HCT116 (cell line): ENCODE results near the gene HOXB1. TPM values are rescaled to one million over a fixed set of nuclear protein-coding genes. Genes with fewer than 3 reads are reported as not detected.

Source experiments
- ATAC-seq: fragments of 200-7000 bp; cut with Tn5 transposase; 2 replicates; pipeline ENCODE4 v1.9.1; 2020; ENCODE audit warnings: mild to moderate bottlenecking, moderate library complexity
- Bru-seq: library from RNA; stranded (reverse); fragments of 400-500 nt; gene quantifications from one replicate; lab custom pipeline; 2021; lab: Mats Ljungman, UMichigan
- BruChase-seq, 2 experiments: library from RNA; stranded (reverse); fragments of 400-500 nt; gene quantifications; one replicate each; lab custom pipeline; 2021; lab: Mats Ljungman, UMichigan
- BruUV-seq: library from RNA; stranded (reverse); fragments of 400-500 nt; replicated peaks from 2 replicates; lab custom pipeline; 2021; lab: Mats Ljungman, UMichigan
- CTCF ChIA-PET: fragments of 300-600 bp; sonication (Branson Sonifier 250); formaldehyde crosslinking; loops from one replicate; lab custom pipeline; 2021; ENCODE audit warnings: antibody characterized with exemption; lab: Charles Lee
- POLR2A ChIA-PET: fragments of 300-600, 350-600 bp; sonication (Branson Sonifier 250); formaldehyde crosslinking; loops from one replicate; lab custom pipeline; 2021; ENCODE audit warnings: antibody characterized with exemption; lab: Charles Lee
- RAD21 ChIA-PET, 2 experiments: fragments of 300-600 bp; sonication (Branson Sonifier 250); formaldehyde crosslinking; loops; one replicate each; lab custom pipeline; 2023; ENCODE audit warnings: low total read pairs in 2 of 2; ENCODE audit not compliant: uncharacterized antibody in 2 of 2, unreplicated experiment in 2 of 2, low non-redundant PET in 1 of 2; lab: Charles Lee
- DNase-seq: peaks from one replicate; pipeline ENCODE4 v3.0.0-alpha.2; 2010; ENCODE audit warnings: low read depth, low spot score
- H2AFZ ChIP-seq: fragments of 200-600 bp; shearing (Covaris generic), sonication (generic); 2 replicates; pipeline ENCODE4 v1.6.1; 2017; ENCODE audit warnings: low read depth, mixed run types, mixed read lengths, antibody characterized with exemption, low read length; ENCODE audit not compliant: poor library complexity, severe bottlenecking
- H3K27ac ChIP-seq: 2 replicates; pipeline ENCODE4 v1.5.1; 2012; ENCODE audit warnings: low read depth, low read length
- H3K27me3 ChIP-seq: fragments of 200-600 bp; sonication (generic); 2 replicates; pipeline ENCODE4 v1.6.1; 2016; ENCODE audit warnings: mixed run types, low read length, mixed read lengths; ENCODE audit not compliant: insufficient read depth
- H3K36me3 ChIP-seq, 2 experiments: fragments of 200-500 bp in 1 of 2; fragments of 200-600 bp in 1 of 2; sonication (Bioruptor generic) in 1 of 2; sonication (generic) in 1 of 2; 2 replicates each; pipeline versions ENCODE4 v1.5.1 to v1.6.1; 2014 to 2016; ENCODE audit warnings: low read length in 2 of 2, inconsistent platforms in 1 of 2, mixed read lengths in 1 of 2, mixed run types in 1 of 2; ENCODE audit not compliant: insufficient read depth in 2 of 2, control insufficient read depth in 1 of 2
- H3K4me1 ChIP-seq, 2 experiments: fragments of 200-600 bp in 1 of 2; sonication (generic) in 1 of 2; 2 replicates each; pipeline versions ENCODE4 v1.5.1 to v1.6.1; 2012 to 2017; ENCODE audit warnings: low read length in 2 of 2, inconsistent platforms in 1 of 2, mild to moderate bottlenecking in 1 of 2, mixed read lengths in 1 of 2, mixed run types in 1 of 2, moderate library complexity in 1 of 2; ENCODE audit not compliant: insufficient read depth in 2 of 2, control insufficient read depth in 1 of 2
- H3K4me2 ChIP-seq: fragments of 200-600 bp; sonication (generic); 2 replicates; pipeline ENCODE4 v1.6.1; 2017; ENCODE audit warnings: mixed run types, low read length, mixed read lengths
- H3K4me3 ChIP-seq, 2 experiments: fragments of 200-600 bp in 1 of 2; sonication (generic) in 1 of 2; replicated peaks in 1 of 2; 2 replicates each; pipeline ENCODE4 v1.5.1; 2011 to 2016; ENCODE audit warnings: low read length in 2 of 2, control low read depth in 1 of 2, low read depth in 1 of 2, mild to moderate bottlenecking in 1 of 2, mixed read lengths in 1 of 2, mixed run types in 1 of 2
- H3K79me2 ChIP-seq: fragments of 200-600 bp; sonication (generic); 2 replicates; pipeline ENCODE4 v1.6.1; 2017; ENCODE audit warnings: mild to moderate bottlenecking, mixed run types, low read length, moderate library complexity, mixed read lengths; ENCODE audit not compliant: insufficient read depth
- H3K9ac ChIP-seq: fragments of 200-600 bp; sonication (generic); 2 replicates; pipeline ENCODE4 v1.6.1; 2016; ENCODE audit warnings: low read length, mixed read lengths
- H3K9me2 ChIP-seq: fragments of 200-600 bp; sonication (generic), shearing (Covaris generic); 2 replicates; pipeline ENCODE4 v1.6.1; 2017; ENCODE audit warnings: mixed run types, mild to moderate bottlenecking, moderate library complexity; ENCODE audit not compliant: insufficient read depth
- H3K9me3 ChIP-seq, 2 experiments: fragments of 200-500 bp in 1 of 2; fragments of 200-600 bp in 1 of 2; sonication (Bioruptor generic) in 1 of 2; sonication (generic) in 1 of 2; 2 replicates each; pipeline ENCODE4 v1.6.1; 2014 to 2017; ENCODE audit warnings: low read length in 2 of 2, mixed read lengths in 2 of 2, inconsistent platforms in 1 of 2, low read depth in 1 of 2, mild to moderate bottlenecking in 1 of 2, mixed run types in 1 of 2, moderate library complexity in 1 of 2; ENCODE audit not compliant: control insufficient read depth in 1 of 2, insufficient read depth in 1 of 2
- H4K20me1 ChIP-seq: fragments of 200-600 bp; sonication (generic), shearing (Covaris generic); 2 replicates; pipeline ENCODE4 v1.6.1; 2017; ENCODE audit warnings: mixed run types, mild to moderate bottlenecking, moderate library complexity; ENCODE audit not compliant: insufficient read depth
- CEBPB ChIP-seq: IDR thresholded peaks from 2 replicates; pipeline ENCODE4 v1.6.1; 2012; ENCODE audit warnings: low read depth
- EGR1 ChIP-seq: IDR thresholded peaks from 2 replicates; pipeline ENCODE4 v1.6.1; 2012; ENCODE audit warnings: low read depth
- ELF1 ChIP-seq: IDR thresholded peaks from 2 replicates; pipeline ENCODE4 v1.6.1; 2012; ENCODE audit warnings: low read depth, borderline replicate concordance
- EZH2 ChIP-seq: fragments of 200-600 bp; sonication (generic); IDR thresholded peaks from 2 replicates; pipeline ENCODE4 v1.6.1; 2017; ENCODE audit warnings: antibody characterized with exemption, mixed run types
- EZH2phosphoT487 ChIP-seq: fragments of 200-600 bp; IDR thresholded peaks from 2 replicates; pipeline ENCODE4 v1.6.1; 2018; ENCODE audit warnings: antibody characterized with exemption, borderline replicate concordance
- JUND ChIP-seq: IDR thresholded peaks from 2 replicates; pipeline ENCODE4 v1.6.1; 2012
- MAX ChIP-seq: IDR thresholded peaks from 2 replicates; pipeline ENCODE4 v1.6.1; 2012
- RAD21 ChIP-seq: IDR thresholded peaks from 2 replicates; pipeline ENCODE4 v1.6.1; 2012; ENCODE audit warnings: low read depth, mild to moderate bottlenecking
- REST ChIP-seq: IDR thresholded peaks from 2 replicates; pipeline ENCODE4 v1.6.1; 2012; ENCODE audit warnings: low read depth
- SIN3A ChIP-seq: IDR thresholded peaks from 2 replicates; pipeline ENCODE4 v1.6.1; 2012; ENCODE audit warnings: low read depth
- SP1 ChIP-seq: IDR thresholded peaks from 2 replicates; pipeline ENCODE4 v1.6.1; 2012; ENCODE audit warnings: low read depth
- SRF ChIP-seq: IDR thresholded peaks from 2 replicates; pipeline ENCODE4 v1.6.1; 2012; ENCODE audit warnings: low read depth
- TCF7L2 ChIP-seq: IDR thresholded peaks from 2 replicates; pipeline ENCODE4 v1.7.0; 2011; ENCODE audit warnings: borderline replicate concordance, inconsistent platforms; ENCODE audit not compliant: insufficient read depth, insufficient read length; ENCODE audit errors: extremely low read depth
- YY1 ChIP-seq: IDR thresholded peaks from 2 replicates; pipeline ENCODE4 v1.6.1; 2011; ENCODE audit warnings: low read length, low read depth, moderate library complexity, mild to moderate bottlenecking; ENCODE audit not compliant: insufficient replicate concordance; ENCODE audit errors: extremely low read depth
- ZBTB33 ChIP-seq: IDR thresholded peaks from 2 replicates; pipeline ENCODE4 v1.6.1; 2011; ENCODE audit warnings: mild to moderate bottlenecking, low read length, moderate library complexity; ENCODE audit not compliant: insufficient replicate concordance; ENCODE audit errors: extremely low read depth
- ZFX ChIP-seq: fragments of 450-650 bp; IDR thresholded peaks from 2 replicates; pipeline ENCODE4 v1.6.1; 2017
- intact Hi-C: fragments of 100-400 bp; cut with micrococcal nuclease; formaldehyde crosslinking; loops from 2 replicates; pipeline ENCODE4 v1.10.0; 2022
- long read RNA-seq: library from polyadenylated mRNA; unstranded; transcript quantifications from one replicate; pipeline ENCODE4 v2.0.0, GENCODE V29; 2021; ENCODE audit not compliant: unreplicated experiment
- polyA plus RNA-seq: library from polyadenylated mRNA; unstranded; fragments of >200 nt; gene quantifications from 2 replicates; pipeline ENCODE4 v1.2.1, GENCODE V29; 2012; ENCODE audit warnings: missing spikeins
- total RNA-seq: library from RNA; stranded (reverse); gene quantifications from one replicate; pipeline ENCODE4 v1.2.1, GENCODE V29; 2021; ENCODE audit not compliant: unreplicated experiment
- TF ChIP-seq, protein P1 (sequence below), 3 experiments: fragments of 200-600 bp in 1 of 3; sonication (generic) in 1 of 3; IDR thresholded peaks in 2 of 3; conservative IDR thresholded peaks in 1 of 3; 2 replicates each; pipeline ENCODE4 v1.5.1; 2012 to 2017; ENCODE audit warnings: low read depth in 2 of 3, low read length in 2 of 3, antibody characterized with exemption in 1 of 3, borderline replicate concordance in 1 of 3, control low read depth in 1 of 3, mild to moderate bottlenecking in 1 of 3, mixed read lengths in 1 of 3, mixed run types in 1 of 3, moderate library complexity in 1 of 3; ENCODE audit not compliant: insufficient read depth in 1 of 3
- TF ChIP-seq, protein P2 (sequence below): IDR thresholded peaks from 2 replicates; pipeline ENCODE4 v1.6.1; 2012

HOXB1 gene
- total RNA-seq (not detected), Bru-seq, nascent RNA (percentile 15 among the genes with signal in this experiment), BruChase-seq, experiment 1, labeled RNA remaining after a 6-hour chase (not detected), BruChase-seq, experiment 2, labeled RNA remaining after a 2-hour chase (not detected)
- polyA plus RNA-seq: not detected in 2 replicates
- long read RNA-seq: 0 reads

DNA sequence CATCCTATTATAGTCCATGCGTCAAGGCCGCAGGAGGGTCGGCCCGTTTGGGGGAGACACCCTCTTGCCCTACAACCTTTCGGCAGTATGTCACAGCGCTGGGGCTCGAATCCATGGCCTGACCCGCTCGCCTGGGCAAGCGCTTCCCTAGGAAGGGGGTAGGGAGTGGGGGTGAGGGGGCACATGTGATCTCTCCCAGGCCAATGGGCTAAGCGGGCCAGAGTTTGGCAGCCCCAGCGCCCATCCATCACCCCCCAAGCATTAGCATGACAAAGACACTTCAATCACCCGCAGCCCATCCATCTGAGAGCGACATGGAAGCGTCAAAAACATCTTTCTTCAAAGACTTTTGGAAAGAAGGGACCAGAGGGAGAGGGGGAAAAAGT is at the start of gene HOXB1:
TSS of gene HOXB1 (minus strand) at position 125 of the 386 bp plus-strand sequence. CDS start at position 18, 107 bp downstream.
- intact Hi-C loops: no loop called here
- H3K27ac ChIP-seq: no peak within 1 kb of the TSS
- TF ChIP-seq REST (no peak), TCF7L2 (no peak), SRF (no peak), ZFX (no peak), MAX (no peak), YY1 (no peak), EZH2 (no peak), SIN3A (no peak), EGR1 (no peak), SP1 (no peak), RAD21 (no peak), CEBPB (no peak), JUND (no peak), EZH2phosphoT487 (no peak), ELF1 (no peak), ZBTB33 (no peak)
- TF ChIP-seq, protein P1, sequence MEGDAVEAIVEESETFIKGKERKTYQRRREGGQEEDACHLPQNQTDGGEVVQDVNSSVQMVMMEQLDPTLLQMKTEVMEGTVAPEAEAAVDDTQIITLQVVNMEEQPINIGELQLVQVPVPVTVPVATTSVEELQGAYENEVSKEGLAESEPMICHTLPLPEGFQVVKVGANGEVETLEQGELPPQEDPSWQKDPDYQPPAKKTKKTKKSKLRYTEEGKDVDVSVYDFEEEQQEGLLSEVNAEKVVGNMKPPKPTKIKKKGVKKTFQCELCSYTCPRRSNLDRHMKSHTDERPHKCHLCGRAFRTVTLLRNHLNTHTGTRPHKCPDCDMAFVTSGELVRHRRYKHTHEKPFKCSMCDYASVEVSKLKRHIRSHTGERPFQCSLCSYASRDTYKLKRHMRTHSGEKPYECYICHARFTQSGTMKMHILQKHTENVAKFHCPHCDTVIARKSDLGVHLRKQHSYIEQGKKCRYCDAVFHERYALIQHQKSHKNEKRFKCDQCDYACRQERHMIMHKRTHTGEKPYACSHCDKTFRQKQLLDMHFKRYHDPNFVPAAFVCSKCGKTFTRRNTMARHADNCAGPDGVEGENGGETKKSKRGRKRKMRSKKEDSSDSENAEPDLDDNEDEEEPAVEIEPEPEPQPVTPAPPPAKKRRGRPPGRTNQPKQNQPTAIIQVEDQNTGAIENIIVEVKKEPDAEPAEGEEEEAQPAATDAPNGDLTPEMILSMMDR (IDR thresholded peaks at IDR 0.05 in 2 of 3, conservative IDR thresholded peaks at IDR 0.05 in 1 of 3; ENCODE audit: borderline replicate concordance in 1 of 3, insufficient read depth in 1 of 3, low read depth in 2 of 3, low read length in 2 of 3): no peak
- TF ChIP-seq, protein P2, sequence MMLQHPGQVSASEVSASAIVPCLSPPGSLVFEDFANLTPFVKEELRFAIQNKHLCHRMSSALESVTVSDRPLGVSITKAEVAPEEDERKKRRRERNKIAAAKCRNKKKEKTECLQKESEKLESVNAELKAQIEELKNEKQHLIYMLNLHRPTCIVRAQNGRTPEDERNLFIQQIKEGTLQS: no peak
- TF ChIP-seq, all 23 proteins: peak for 0
- no peak for ATAC-seq
- Histone ChIP-seq H3K27me3 (no peaks in the 10 kb centered on the region), H3K4me2 (no peak within 1 kb of the TSS), H3K4me1 (peaks cover 0 to 7% of the 10 kb centered on the region in 2 experiments; a peak in 2 of 4 replicates), H2AFZ (no peak within 1 kb of the TSS), H3K79me2 (no peaks in the 10 kb centered on the region), H3K9me2 (no peaks in the 10 kb centered on the region), H4K20me1 (no peaks in the 10 kb centered on the region), H3K9ac (no peak within 1 kb of the TSS), H3K9me3 (no peaks in the 10 kb centered on the region), H3K4me3 (no peak within 1 kb of the TSS), H3K36me3 (no peaks in the 10 kb centered on the region)
- ChIA-PET CTCF (no interaction called here), RAD21 (no interaction called here), POLR2A (no interaction called here)
- no TSS peak for BruUV-seq
- no peak for DNase-seq
